ENCODE results near the gene INPP5K. TPM values are rescaled to one million over a fixed set of nuclear protein-coding genes. Genes with fewer than 3 reads are reported as not detected.

The INPP5K gene
- total RNA-seq, 1 donor from 2014 or later: 42.4 TPM

GRCh38 chr17:1484676-1485422 is 31.6 kb downstream of the INPP5K start:
- TF ChIP-seq CTCF (IDR thresholded peaks at IDR 0.05; ENCODE audit: partially characterized antibody, unreplicated experiment): peak; percentile 50
- DNase-seq: peak; percentile 35
- Mint-ChIP-seq H3K9me3 (ENCODE audit: unreplicated experiment) (peaks cover 1% of the 10 kb centered on the region), H3K4me1 (ENCODE audit: low read depth, unreplicated experiment) (peaks cover 12% of the 10 kb centered on the region), H3K4me3 (ENCODE audit: unreplicated experiment) (peak overlapping the region; percentile 84), H3K27me3 (ENCODE audit: unreplicated experiment) (peaks cover 8% of the 10 kb centered on the region), H3K36me3 (ENCODE audit: unreplicated experiment) (peaks cover 5% of the 10 kb centered on the region), H3K27ac (ENCODE audit: unreplicated experiment) (no peak overlapping the region)

- H3K36me3 Mint-ChIP-seq (ENCODE audit: unreplicated experiment): peaks cover 5% of the 10 kb centered on the region
- H3K4me1 Mint-ChIP-seq (ENCODE audit: low read depth, unreplicated experiment): peaks cover 11% of the 10 kb centered on the region
- H3K4me3 Mint-ChIP-seq (ENCODE audit: unreplicated experiment): peak overlapping the region; percentile 57
- no peak for TF ChIP-seq CTCF (IDR thresholded peaks at IDR 0.05; ENCODE audit: partially characterized antibody, unreplicated experiment)
- H3K9me3 Mint-ChIP-seq (ENCODE audit: unreplicated experiment): peaks cover 1% of the 10 kb centered on the region
- H3K27me3 Mint-ChIP-seq (ENCODE audit: unreplicated experiment): peaks cover 10% of the 10 kb centered on the region
- H3K27ac Mint-ChIP-seq (ENCODE audit: unreplicated experiment): no peak overlapping the region
- no peak for DNase-seq
Measured at GRCh38 chr17:1484060-1484535, 32.3 kb downstream of the INPP5K start.

- Mint-ChIP-seq H3K9me3 (ENCODE audit: unreplicated experiment) (peaks cover 3% of the 10 kb centered on the region), H3K4me1 (ENCODE audit: low read depth, unreplicated experiment) (peaks cover 9% of the 10 kb centered on the region), H3K27ac (ENCODE audit: unreplicated experiment) (no peak overlapping the region), H3K4me3 (ENCODE audit: unreplicated experiment) (no peak overlapping the region), H3K27me3 (ENCODE audit: unreplicated experiment) (peaks cover 9% of the 10 kb centered on the region), H3K36me3 (ENCODE audit: unreplicated experiment) (peaks cover 5% of the 10 kb centered on the region)
- DNase-seq: no peak
- no peak for TF ChIP-seq CTCF (IDR thresholded peaks at IDR 0.05; ENCODE audit: partially characterized antibody, unreplicated experiment)
Measured at GRCh38 chr17:1482680-1483079, 33.7 kb downstream of the INPP5K start.

- H3K36me3 Mint-ChIP-seq (ENCODE audit: unreplicated experiment): peaks cover 5% of the 10 kb centered on the region
Measured at GRCh38 chr17:1481736-1482135, 34.7 kb downstream of the INPP5K start.

More at GRCh38 chr17:1481736-1482135, 34.7 kb downstream of the INPP5K start:
- no peak overlapping the region for H3K4me3 Mint-ChIP-seq (ENCODE audit: unreplicated experiment)
- H3K27ac Mint-ChIP-seq (ENCODE audit: unreplicated experiment): no peak overlapping the region
- no peak for DNase-seq
- TF ChIP-seq CTCF (IDR thresholded peaks at IDR 0.05; ENCODE audit: partially characterized antibody, unreplicated experiment): no peak
- peaks cover 8% of the 10 kb centered on the region for H3K4me1 Mint-ChIP-seq (ENCODE audit: low read depth, unreplicated experiment)
- peaks cover 3% of the 10 kb centered on the region for H3K9me3 Mint-ChIP-seq (ENCODE audit: unreplicated experiment)
- peaks cover 8% of the 10 kb centered on the region for H3K27me3 Mint-ChIP-seq (ENCODE audit: unreplicated experiment)

Measured in glutamatergic neuron (in vitro differentiated cells).